ENCODE results near the gene TBC1D7.

DNA sequence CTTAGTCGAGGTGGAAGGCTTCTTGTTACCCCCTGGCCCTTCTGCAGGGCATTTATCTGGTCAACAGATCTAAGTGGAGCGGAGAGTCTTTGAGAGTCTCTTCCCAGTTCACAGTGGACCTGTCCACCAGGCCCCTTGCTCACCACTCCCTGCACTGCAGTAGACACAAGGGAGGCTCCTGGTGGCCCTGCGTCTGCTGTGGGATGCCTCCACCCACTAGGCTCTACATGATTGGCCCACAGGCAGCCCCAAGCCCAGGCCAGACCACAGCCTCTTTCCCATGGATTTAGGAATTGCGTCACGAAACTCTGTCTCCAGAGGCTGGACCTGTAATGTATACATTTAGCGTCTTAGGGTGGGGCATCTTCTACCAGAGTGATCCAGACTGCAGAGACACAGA is 28.4 kb downstream of the TBC1D7 start:
- TF ChIP-seq EZH2 (IDR thresholded peaks at IDR 0.05; ENCODE audit: insufficient read depth, poor library complexity, severe bottlenecking) (no peak), EZH2phosphoT487 (IDR thresholded peaks at IDR 0.05; ENCODE audit: insufficient read depth, low read depth) (no peak)

Data from GM23248 (cell line).